NCI-H2227 (cell line): Measurements from ENCODE around the gene COA7.

Experiments used
- DNase-seq: peaks from one replicate; lab custom pipeline; 2025; ENCODE audit not compliant: unreplicated experiment; lab: John Stamatoyannopoulos, UW

The COA7 gene

DNA sequence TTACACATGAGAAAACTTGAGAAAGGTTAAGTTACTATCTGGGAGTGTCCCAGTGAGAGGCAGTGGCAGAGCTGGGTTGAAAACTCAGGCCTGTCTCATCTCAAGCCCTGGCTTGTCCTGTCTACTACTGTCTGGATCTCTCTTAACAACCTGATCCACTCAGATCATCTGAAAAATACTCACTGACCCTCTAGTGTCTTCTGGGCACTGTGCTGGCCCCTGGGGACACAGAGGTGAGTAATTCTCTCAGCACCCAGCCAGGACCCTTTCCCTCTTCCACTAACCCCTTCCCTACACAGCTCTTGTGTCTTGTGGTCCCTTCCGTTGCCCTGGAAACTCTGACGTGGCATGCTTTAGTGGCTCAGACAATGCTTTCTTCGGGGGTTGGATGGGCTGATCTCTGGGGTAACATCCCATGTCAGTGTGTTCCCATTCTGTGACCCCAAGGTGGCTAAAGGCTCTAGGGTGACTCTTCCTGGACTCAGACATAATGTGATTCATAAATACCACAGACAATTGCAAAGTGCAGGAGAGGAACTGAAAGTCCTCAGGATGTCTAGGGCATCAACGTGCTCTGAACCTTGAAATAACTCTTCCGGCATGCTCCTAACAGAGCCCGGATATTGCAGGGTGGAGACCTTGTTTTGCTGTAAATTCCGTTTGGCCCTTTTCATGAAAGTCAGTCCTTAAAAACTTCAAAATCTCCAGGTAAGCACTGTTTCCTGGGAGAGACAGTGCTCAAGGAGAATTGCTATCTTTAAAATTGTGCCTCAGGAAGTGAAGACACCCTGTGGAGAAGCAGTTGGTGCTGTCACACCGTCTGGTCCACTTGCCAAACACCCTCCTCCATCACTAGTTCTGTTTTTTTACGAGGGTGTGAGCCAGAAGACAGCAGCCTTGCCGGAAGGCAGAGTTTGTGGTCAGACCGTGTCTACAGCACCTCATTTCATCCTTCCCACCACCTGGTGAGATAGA is 61.1 kb downstream of the COA7 start:
- DNase-seq, result no peak

GRCh38 chr1:52635321-52636089 is 62.6 kb downstream of the COA7 start:
- DNase-seq, result no peak
